Body of pancreas (tissue), 4 donors: ENCODE measurements around the gene DRD4.

Experiments used
- POLR2A ChIP-seq, 3 donors: fragments of 450-650 bp; IDR thresholded peaks; one replicate each; pipeline ENCODE4 v1.6.1; 2016; ENCODE audit warnings: antibody characterized with exemption in 3 of 3, mild to moderate bottlenecking in 2 of 3
- TF ChIP-seq, protein P1 (sequence below), 7 experiments: fragments of 450-650 bp in 4 of 7; fragments of 200-600 bp in 3 of 7; sonication (generic) in 3 of 7; IDR thresholded peaks; one replicate each; pipeline ENCODE4 v1.5.1; 2016 to 2019; ENCODE audit warnings: antibody characterized with exemption in 7 of 7

DNA sequence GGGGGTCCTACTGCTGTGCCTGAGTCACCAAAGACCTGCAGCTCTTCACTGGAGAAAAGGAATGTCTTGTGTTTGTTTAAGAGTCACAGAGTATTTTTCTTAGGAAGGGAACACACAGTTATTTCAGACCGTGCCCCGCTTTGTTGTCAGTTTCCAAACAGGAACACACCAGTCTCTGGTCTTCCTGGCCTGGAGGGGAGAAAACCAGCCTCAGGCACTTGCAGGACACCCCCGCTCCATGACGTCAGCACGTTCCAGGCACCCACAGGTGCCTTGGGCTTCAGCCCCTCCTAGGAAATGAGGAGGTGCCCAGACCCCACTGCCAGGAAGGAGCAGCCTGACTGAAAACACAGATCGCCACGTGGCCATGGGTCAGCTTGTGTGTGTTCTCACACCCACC is 52.6 kb downstream of the DRD4 start:
- TF ChIP-seq, protein P1, sequence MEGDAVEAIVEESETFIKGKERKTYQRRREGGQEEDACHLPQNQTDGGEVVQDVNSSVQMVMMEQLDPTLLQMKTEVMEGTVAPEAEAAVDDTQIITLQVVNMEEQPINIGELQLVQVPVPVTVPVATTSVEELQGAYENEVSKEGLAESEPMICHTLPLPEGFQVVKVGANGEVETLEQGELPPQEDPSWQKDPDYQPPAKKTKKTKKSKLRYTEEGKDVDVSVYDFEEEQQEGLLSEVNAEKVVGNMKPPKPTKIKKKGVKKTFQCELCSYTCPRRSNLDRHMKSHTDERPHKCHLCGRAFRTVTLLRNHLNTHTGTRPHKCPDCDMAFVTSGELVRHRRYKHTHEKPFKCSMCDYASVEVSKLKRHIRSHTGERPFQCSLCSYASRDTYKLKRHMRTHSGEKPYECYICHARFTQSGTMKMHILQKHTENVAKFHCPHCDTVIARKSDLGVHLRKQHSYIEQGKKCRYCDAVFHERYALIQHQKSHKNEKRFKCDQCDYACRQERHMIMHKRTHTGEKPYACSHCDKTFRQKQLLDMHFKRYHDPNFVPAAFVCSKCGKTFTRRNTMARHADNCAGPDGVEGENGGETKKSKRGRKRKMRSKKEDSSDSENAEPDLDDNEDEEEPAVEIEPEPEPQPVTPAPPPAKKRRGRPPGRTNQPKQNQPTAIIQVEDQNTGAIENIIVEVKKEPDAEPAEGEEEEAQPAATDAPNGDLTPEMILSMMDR (IDR thresholded peaks at IDR 0.05): no peak
- TF ChIP-seq POLR2A (IDR thresholded peaks at IDR 0.05): no peak
